Measurements from ENCODE around the gene DCHS1. TPM values are rescaled to one million over a fixed set of nuclear protein-coding genes. Genes with fewer than 3 reads are reported as not detected.
A peak's percentile ranks its signal among the peaks of the same experiment; 100 is the strongest.

Gene DCHS1
- total and polyA plus RNA-seq, 9 of the 15 experiments (the other 6 are each of a cell fraction or from before 2014, with no cell fraction given): 0.04 to 0.49 (median 0.14) TPM; not detected in 2

- TF ChIP-seq GABPB2 (CRISPR knock-in tag; conservative IDR thresholded peaks at IDR 0.05) (no peak), GTF2A2 (tag; IDR thresholded peaks at IDR 0.05) (no peak), ZNF134 (CRISPR knock-in tag; conservative IDR thresholded peaks at IDR 0.05) (0 out of 2 replicates have a peak, but pooled peaks have one; percentile 19), ARID2 (IDR thresholded peaks at IDR 0.05) (no peak), BHLHE40 (IDR thresholded peaks at IDR 0.05; ENCODE audit: low read length) (no peak), ZNF445 (CRISPR knock-in tag; IDR thresholded peaks at IDR 0.05; ENCODE audit: low read depth) (no peak), SIN3A (IDR thresholded peaks at IDR 0.05; ENCODE audit: borderline replicate concordance in 2 of 2, control insufficient read depth in 1 of 2, low read depth in 2 of 2, low read length in 2 of 2) (peak in 1 of 2 experiments; percentile 64; a peak in 1 of 4 replicates), ZNF561 (CRISPR knock-in tag; conservative IDR thresholded peaks at IDR 0.05) (no peak), HOXB6 (CRISPR knock-in tag; IDR thresholded peaks at IDR 0.05; ENCODE audit: borderline replicate concordance) (no peak), ATF1 (CRISPR knock-in tag; IDR thresholded peaks at IDR 0.05) (no peak), ATF1 (tag; IDR thresholded peaks at IDR 0.05) (peak; percentile 41; the same call in 1 of the 2 replicates), NEUROD1 (IDR thresholded peaks at IDR 0.05; ENCODE audit: borderline replicate concordance, low read depth, low read length, partially characterized antibody) (no peak), KAT7 (CRISPR knock-in tag; IDR thresholded peaks at IDR 0.05; ENCODE audit: borderline replicate concordance) (no peak), PYGO2 (tag; IDR thresholded peaks at IDR 0.05) (no peak), RFX1 (IDR thresholded peaks at IDR 0.05) (no peak), ZNF778 (CRISPR knock-in tag; IDR thresholded peaks at IDR 0.05) (no peak), RBM15 (IDR thresholded peaks at IDR 0.05; ENCODE audit: insufficient read depth, low read length) (no peak), SMAD4 (CRISPR knock-in tag; conservative IDR thresholded peaks at IDR 0.05) (peak; percentile 57; the same call in 1 of the 2 replicates), ZSCAN29 (IDR thresholded peaks at IDR 0.05) (no peak), CBX8 (IDR thresholded peaks at IDR 0.05; ENCODE audit: borderline replicate concordance, extremely low read depth, low read depth, low read length, poor library complexity, severe bottlenecking) (no peak), SMC3 (conservative IDR thresholded peaks at IDR 0.05; ENCODE audit: insufficient read depth, low read depth, low read length) (no peak), HMGN3 (IDR thresholded peaks at IDR 0.05; ENCODE audit: borderline replicate concordance, extremely low read depth, insufficient read length, low read depth, low read length) (no peak), MXD1 (CRISPR knock-in tag; IDR thresholded peaks at IDR 0.05; ENCODE audit: borderline replicate concordance, poor library complexity, severe bottlenecking) (no peak), DDX20 (tag; IDR thresholded peaks at IDR 0.05; ENCODE audit: low read depth) (no peak), ETV1 (tag; conservative IDR thresholded peaks at IDR 0.05; ENCODE audit: low read depth) (peak; percentile 75), PML (IDR thresholded peaks at IDR 0.05; ENCODE audit: low read length) (no peak; the same call in 1 of the 2 replicates), TEAD1 (CRISPR knock-in tag; IDR thresholded peaks at IDR 0.05) (peak; percentile 93 to 97), ZZZ3 (IDR thresholded peaks at IDR 0.05) (no peak), OTX1 (CRISPR knock-in tag; IDR thresholded peaks at IDR 0.05) (no peak), PRMT5 (CRISPR knock-in tag; IDR thresholded peaks at IDR 0.05) (no peak), SP1 (CRISPR knock-in tag; IDR thresholded peaks at IDR 0.05) (0 out of 2 replicates have a peak, but pooled peaks have one; percentile 40), BMI1 (IDR thresholded peaks at IDR 0.05; ENCODE audit: low read length) (no peak)
Measured at GRCh38 chr11:6606471-6607189, 49.0 kb downstream of the DCHS1 start (continued).

Measured in K562 (cell line).